ENCODE results near the gene RIPK4.

GRCh38 chr21:41806773-41807172, 39.9 kb upstream of the RIPK4 start:
- no peak for TF ChIP-seq POLR2A (IDR thresholded peaks at IDR 0.05; ENCODE audit: low read depth)
- TF ChIP-seq CTCF (IDR thresholded peaks at IDR 0.05): no peak

Measured in esophagus muscularis mucosa (tissue), 3 donors.